Gastrocnemius medialis (tissue), 4 donors: Measurements from ENCODE around the gene MYO18B.

Experiments
- POLR2A ChIP-seq, 2 donors: fragments of 450-650 bp; IDR thresholded peaks; one replicate each; pipeline ENCODE4 v1.6.1; 2017; ENCODE audit warnings: antibody characterized with exemption in 2 of 2, mild to moderate bottlenecking in 2 of 2, moderate library complexity in 2 of 2
- TF ChIP-seq, protein P1 (sequence below), 5 experiments: fragments of 450-650 bp in 3 of 5; fragments of 200-600 bp in 2 of 5; sonication (generic) in 2 of 5; IDR thresholded peaks in 4 of 5; conservative IDR thresholded peaks in 1 of 5; 1 replicate in 4 of 5; 2 replicates in 1 of 5; pipeline ENCODE4 v1.5.1; 2016 to 2019; ENCODE audit warnings: antibody characterized with exemption in 5 of 5, mild to moderate bottlenecking in 3 of 5, moderate library complexity in 3 of 5

DNA sequence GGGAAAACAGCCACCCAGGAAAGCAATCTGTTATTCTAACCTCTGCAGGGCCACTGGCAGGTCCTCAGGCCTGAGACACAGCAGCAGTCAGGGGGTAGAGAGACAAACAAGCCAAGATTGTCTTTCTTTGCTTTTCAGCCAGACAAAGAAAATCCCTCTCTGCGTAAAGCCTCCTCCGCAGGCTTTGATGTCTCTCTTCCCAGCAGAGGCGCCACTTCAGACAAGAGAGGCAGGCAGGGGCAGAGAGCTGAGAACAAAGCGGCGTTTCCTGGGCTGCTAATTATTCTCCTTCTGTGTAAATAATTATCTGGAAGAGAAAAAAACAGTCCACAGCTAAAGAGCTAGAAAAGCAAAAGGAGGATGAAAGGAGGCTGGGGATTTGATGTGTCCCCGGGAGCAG is 324.5 kb downstream of the MYO18B start:
- TF ChIP-seq, protein P1, sequence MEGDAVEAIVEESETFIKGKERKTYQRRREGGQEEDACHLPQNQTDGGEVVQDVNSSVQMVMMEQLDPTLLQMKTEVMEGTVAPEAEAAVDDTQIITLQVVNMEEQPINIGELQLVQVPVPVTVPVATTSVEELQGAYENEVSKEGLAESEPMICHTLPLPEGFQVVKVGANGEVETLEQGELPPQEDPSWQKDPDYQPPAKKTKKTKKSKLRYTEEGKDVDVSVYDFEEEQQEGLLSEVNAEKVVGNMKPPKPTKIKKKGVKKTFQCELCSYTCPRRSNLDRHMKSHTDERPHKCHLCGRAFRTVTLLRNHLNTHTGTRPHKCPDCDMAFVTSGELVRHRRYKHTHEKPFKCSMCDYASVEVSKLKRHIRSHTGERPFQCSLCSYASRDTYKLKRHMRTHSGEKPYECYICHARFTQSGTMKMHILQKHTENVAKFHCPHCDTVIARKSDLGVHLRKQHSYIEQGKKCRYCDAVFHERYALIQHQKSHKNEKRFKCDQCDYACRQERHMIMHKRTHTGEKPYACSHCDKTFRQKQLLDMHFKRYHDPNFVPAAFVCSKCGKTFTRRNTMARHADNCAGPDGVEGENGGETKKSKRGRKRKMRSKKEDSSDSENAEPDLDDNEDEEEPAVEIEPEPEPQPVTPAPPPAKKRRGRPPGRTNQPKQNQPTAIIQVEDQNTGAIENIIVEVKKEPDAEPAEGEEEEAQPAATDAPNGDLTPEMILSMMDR (IDR thresholded peaks at IDR 0.05 in 4 of 5, conservative IDR thresholded peaks at IDR 0.05 in 1 of 5), result no peak
- TF ChIP-seq POLR2A (IDR thresholded peaks at IDR 0.05), result no peak
